SK-N-SH (cell line): ENCODE data around the gene GPATCH11. TPM values are rescaled to one million over a fixed set of nuclear protein-coding genes. Genes with fewer than 3 reads are reported as not detected.

Experiments used
- CTCF ChIA-PET: fragments of 300-600, 350-600 bp; formaldehyde crosslinking; extraction: SDS; loops from one replicate; lab custom pipeline; 2021; lab: Yijun Ruan, JAX
- POLR2A ChIA-PET: fragments of 350-600 bp; sonication (Branson Sonifier 250); formaldehyde crosslinking; extraction: SDS; loops from one replicate; lab custom pipeline; 2020; ENCODE audit warnings: antibody characterized with exemption, inconsistent platforms; lab: Yijun Ruan, JAX
- DNase-seq: peaks from one replicate; pipeline ENCODE4 v3.0.0; 2012
- H2AFZ ChIP-seq: fragments of 200-600 bp; sonication (generic); 2 replicates; pipeline ENCODE4 v1.8.1; 2016; ENCODE audit warnings: antibody characterized with exemption, mild to moderate bottlenecking, low read depth
- H3F3A ChIP-seq: fragments of 200-600 bp; sonication (generic); replicated peaks from 2 replicates; pipeline ENCODE3; 2016; ENCODE audit warnings: antibody characterized with exemption, mild to moderate bottlenecking; ENCODE audit not compliant: insufficient read depth
- H3K27ac ChIP-seq, 2 experiments: fragments of 200-500 bp in 1 of 2; fragments of 200-600 bp in 1 of 2; sonication (Bioruptor generic) in 1 of 2; sonication (generic), shearing (Covaris generic) in 1 of 2; 2 replicates each; pipeline versions ENCODE4 v1.5.1 to v1.6.1; 2014 to 2016; ENCODE audit warnings: low read depth in 2 of 2, inconsistent platforms in 1 of 2, low read length in 1 of 2, mild to moderate bottlenecking in 1 of 2, mixed read lengths in 1 of 2
- H3K27me3 ChIP-seq: fragments of 200-600 bp; sonication (generic), shearing (Covaris generic); 2 replicates; pipeline ENCODE4 v1.6.1; 2016; ENCODE audit warnings: mixed run types; ENCODE audit not compliant: insufficient read depth
- H3K36me3 ChIP-seq, 2 experiments: fragments of 200-500 bp in 1 of 2; fragments of 200-600 bp in 1 of 2; sonication (Bioruptor generic) in 1 of 2; sonication (generic) in 1 of 2; replicated peaks in 1 of 2; 2 replicates each; pipeline versions ENCODE3 to v1.5.1; 2014 to 2016; ENCODE audit warnings: low read length in 1 of 2, mild to moderate bottlenecking in 1 of 2; ENCODE audit not compliant: insufficient read depth in 2 of 2, control insufficient read depth in 1 of 2
- H3K4me1 ChIP-seq, 2 experiments: fragments of 200-500 bp in 1 of 2; fragments of 200-600 bp in 1 of 2; sonication (Bioruptor generic) in 1 of 2; sonication (generic), shearing (Covaris generic) in 1 of 2; 2 replicates each; pipeline versions ENCODE4 v1.5.1 to v1.6.1; 2014 to 2016; ENCODE audit warnings: low read depth in 1 of 2, low read length in 1 of 2, mixed run types in 1 of 2; ENCODE audit not compliant: insufficient read depth in 2 of 2, control insufficient read depth in 1 of 2
- H3K4me2 ChIP-seq: fragments of 200-600 bp; sonication (generic), shearing (Covaris generic); 2 replicates; pipeline ENCODE4 v1.6.1; 2017; ENCODE audit warnings: mixed run types
- H3K4me3 ChIP-seq, 2 experiments: fragments of 200-500 bp in 1 of 2; fragments of 200-600 bp in 1 of 2; sonication (Bioruptor generic) in 1 of 2; sonication (generic), shearing (Covaris generic) in 1 of 2; 2 replicates each; pipeline versions ENCODE4 v1.5.1 to v1.8.1; 2014 to 2016; ENCODE audit warnings: low read depth in 2 of 2, inconsistent platforms in 1 of 2, low read length in 1 of 2, mild to moderate bottlenecking in 1 of 2, mixed read lengths in 1 of 2, moderate library complexity in 1 of 2
- H3K79me2 ChIP-seq: fragments of 200-600 bp; sonication (generic); 2 replicates; pipeline ENCODE4 v1.8.1; 2017; ENCODE audit warnings: mild to moderate bottlenecking; ENCODE audit not compliant: insufficient read depth
- H3K9ac ChIP-seq: fragments of 200-600 bp; sonication (generic); 2 replicates; pipeline ENCODE4 v1.6.1; 2017; ENCODE audit warnings: mixed run types
- H3K9me2 ChIP-seq: fragments of 200-600 bp; sonication (generic); 2 replicates; pipeline ENCODE4 v1.6.1; 2017; ENCODE audit warnings: mixed run types
- H3K9me3 ChIP-seq: fragments of 200-600 bp; sonication (generic); 2 replicates; pipeline ENCODE4 v1.6.1; 2017; ENCODE audit warnings: mixed run types, mild to moderate bottlenecking, moderate library complexity
- H4K20me1 ChIP-seq: fragments of 200-600 bp; sonication (generic); 2 replicates; pipeline ENCODE4 v1.6.1; 2017; ENCODE audit warnings: mild to moderate bottlenecking, mixed run types; ENCODE audit not compliant: insufficient read depth
- CHD2 ChIP-seq: fragments of 150-350 bp; IDR thresholded peaks from 2 replicates; pipeline ENCODE4 v1.6.1; 2018; ENCODE audit warnings: low read length; ENCODE audit not compliant: partially characterized antibody
- ELF1 ChIP-seq: IDR thresholded peaks from 2 replicates; pipeline ENCODE4 v1.4.0; 2012
- EP300 ChIP-seq, 2 experiments: IDR thresholded peaks; 2 replicates each; pipeline versions ENCODE4 v1.4.0 to v1.6.1; 2012; ENCODE audit warnings: borderline replicate concordance in 1 of 2, low read depth in 1 of 2, low read length in 1 of 2
- EZH2phosphoT487 ChIP-seq: fragments of 200-600 bp; sonication (generic); IDR thresholded peaks from 2 replicates; pipeline ENCODE4 v1.6.1; 2017; ENCODE audit warnings: low read depth, mixed run types, mild to moderate bottlenecking, antibody characterized with exemption, moderate library complexity, borderline replicate concordance
- FOXJ3 ChIP-seq: sonication (generic); formaldehyde crosslinking; IDR thresholded peaks from 2 replicates; pipeline ENCODE4 v1.5.1; 2020; ENCODE audit warnings: mild to moderate bottlenecking, missing genetic modification reagents
- FOXM1 ChIP-seq: IDR thresholded peaks from 2 replicates; pipeline ENCODE4 v1.4.0; 2012; ENCODE audit warnings: low read depth, mild to moderate bottlenecking
- GABPA ChIP-seq: IDR thresholded peaks from 2 replicates; pipeline ENCODE4 v1.4.0; 2012; ENCODE audit warnings: low read depth, mild to moderate bottlenecking
- GATA2 ChIP-seq: sonication (generic); formaldehyde crosslinking; IDR thresholded peaks from 2 replicates; pipeline ENCODE4 v1.5.0; 2020; ENCODE audit warnings: mild to moderate bottlenecking, missing genetic modification reagents
- IRF3 ChIP-seq: fragments of 150-350 bp; IDR thresholded peaks from 2 replicates; pipeline ENCODE4 v1.6.1; 2016; ENCODE audit warnings: mild to moderate bottlenecking, low read depth, low read length
- JUND ChIP-seq: IDR thresholded peaks from 2 replicates; pipeline ENCODE4 v1.4.0; 2012
- MAX ChIP-seq: IDR thresholded peaks from 2 replicates; pipeline ENCODE4 v1.4.0; 2012; ENCODE audit warnings: low read depth
- MEF2A ChIP-seq: IDR thresholded peaks from 2 replicates; pipeline ENCODE4 v1.4.0; 2012; ENCODE audit warnings: low read depth, borderline replicate concordance
- MXI1 ChIP-seq: IDR thresholded peaks from 2 replicates; pipeline ENCODE4 v1.6.1; 2012; ENCODE audit warnings: mild to moderate bottlenecking, low read depth, low read length, improper control_type of control experiment
- NRF1 ChIP-seq: IDR thresholded peaks from 2 replicates; pipeline ENCODE4 v1.6.1; 2012; ENCODE audit warnings: low read depth, mild to moderate bottlenecking, low read length
- POLR2AphosphoS5 ChIP-seq: IDR thresholded peaks from 2 replicates; pipeline ENCODE4 v1.6.1; 2012; ENCODE audit warnings: low read depth, low read length
- RAD21 ChIP-seq: IDR thresholded peaks from 2 replicates; pipeline ENCODE4 v1.6.1; 2012; ENCODE audit warnings: mild to moderate bottlenecking, low read length
- SIN3A ChIP-seq: IDR thresholded peaks from 2 replicates; pipeline ENCODE4 v1.6.1; 2012; ENCODE audit warnings: low read depth, mild to moderate bottlenecking, low read length, moderate library complexity, borderline replicate concordance
- SMC3 ChIP-seq: IDR thresholded peaks from 2 replicates; pipeline ENCODE4 v1.6.1; 2012; ENCODE audit warnings: low read depth, low read length, improper control_type of control experiment
- TCF12 ChIP-seq: IDR thresholded peaks from 2 replicates; pipeline ENCODE4 v1.4.0; 2012
- TEAD4 ChIP-seq: IDR thresholded peaks from 2 replicates; pipeline ENCODE4 v1.4.0; 2012; ENCODE audit warnings: mild to moderate bottlenecking, borderline replicate concordance; ENCODE audit not compliant: insufficient read depth
- USF2 ChIP-seq: fragments of 150-350 bp; IDR thresholded peaks from 2 replicates; pipeline ENCODE4 v1.6.1; 2017; ENCODE audit warnings: antibody characterized with exemption, low read length, low read depth, borderline replicate concordance
- YY1 ChIP-seq: IDR thresholded peaks from 2 replicates; pipeline ENCODE4 v1.4.0; 2012; ENCODE audit warnings: low read depth, mild to moderate bottlenecking
- ZBTB33 ChIP-seq: IDR thresholded peaks from 2 replicates; pipeline ENCODE4 v1.4.0; 2012; ENCODE audit warnings: low read depth, borderline replicate concordance
- WGBS: methylation state at CpG from one replicate; pipeline ENCODE4 v1.1.6; 2017; ENCODE audit warnings: low lambda C conversion rate; 5-methylcytosine and 5-hydroxymethylcytosine counted together
- polyA plus RNA-seq, 3 experiments: library from polyadenylated mRNA; depleted of rRNA; stranded (reverse); fragments of >200 nt; gene quantifications; 2 replicates each; pipeline ENCODE4 v1.2.3, GENCODE V29; 2012

GPATCH11 gene
- polyA plus RNA-seq, 1 of the 3 experiments (the other 2 are of a cell fraction) = 2.9 TPM

- no peak for TF ChIP-seq IRF3
- no peak for TF ChIP-seq CHD2
- TF ChIP-seq SIN3A = no peak
- TF ChIP-seq YY1 = no peak
- TF ChIP-seq TEAD4 = no peak
- no peak for TF ChIP-seq GABPA
- no peak for TF ChIP-seq USF2
- TF ChIP-seq MEF2A = no peak
- TF ChIP-seq, all 33 proteins: peak for 0
Observed at GRCh38 chr2:37060446-37060845, 23.9 kb upstream of the GPATCH11 start (continued).

- TF ChIP-seq FOXM1 = no peak
- TF ChIP-seq MXI1 = no peak
- TF ChIP-seq EP300 (IDR thresholded peaks at IDR 0.05; ENCODE audit: borderline replicate concordance in 1 of 2, low read depth in 1 of 2, low read length in 1 of 2) = no peak
- TF ChIP-seq TCF12 = no peak
- no peak for TF ChIP-seq ELF1
- no peak for TF ChIP-seq GATA2 (CRISPR knock-in tag)
- no peak for TF ChIP-seq FOXJ3
- TF ChIP-seq SMC3 = no peak
- TF ChIP-seq, all 33 proteins: peak for 0
- CTCF ChIA-PET = no interaction called here
Observed at GRCh38 chr2:37061013-37061711, 23.2 kb upstream of the GPATCH11 start.

GRCh38 chr2:37061776-37062175 lies 22.5 kb upstream of the GPATCH11 start:
- CTCF ChIA-PET = interaction anchor here (1.1 to 1.5 kb wide), 3 partner anchors 8 to 40 kb away, joined by 3 to 4 read pairs (median 3); no protein-coding TSS in a partner anchor
- 95% methylated on average over 5 of the region's 5 CpGs for WGBS
- H3K36me3 ChIP-seq = peaks cover 70 to 74% of the 10 kb centered on the region in 2 experiments
- TF ChIP-seq MAX (no peak), POLR2AphosphoS5 (no peak), RAD21 (no peak), FOXJ3 (no peak), SMC3 (no peak), EZH2phosphoT487 (no peak), EP300 (IDR thresholded peaks at IDR 0.05; ENCODE audit: borderline replicate concordance in 1 of 2, low read depth in 1 of 2, low read length in 1 of 2) (no peak), MEF2A (no peak), TCF12 (no peak), ZBTB33 (no peak), JUND (no peak), NRF1 (no peak), ELF1 (no peak)

More at GRCh38 chr2:37061013-37061711, 23.2 kb upstream of the GPATCH11 start:
- no peaks in the 10 kb centered on the region for H3K9me3 ChIP-seq
- no peak overlapping the region for H3K4me2 ChIP-seq
- no peak overlapping the region for H3K27ac ChIP-seq
- H3K9ac ChIP-seq = no peak overlapping the region
- H3K36me3 ChIP-seq = peaks cover 70 to 76% of the 10 kb centered on the region in 2 experiments
- no peaks in the 10 kb centered on the region for H3K79me2 ChIP-seq
- H3K9me2 ChIP-seq = no peaks in the 10 kb centered on the region
- no peaks in the 10 kb centered on the region for H4K20me1 ChIP-seq
- DNase-seq = no peak
- no peak overlapping the region for H2AFZ ChIP-seq
- H3K4me1 ChIP-seq = no peaks in the 10 kb centered on the region
- no peaks in the 10 kb centered on the region for H3F3A ChIP-seq
- POLR2A ChIA-PET = no interaction called here
- H3K27me3 ChIP-seq = no peaks in the 10 kb centered on the region
- H3K4me3 ChIP-seq = no peak overlapping the region

More at GRCh38 chr2:37061776-37062175, 22.5 kb upstream of the GPATCH11 start:
- no peak overlapping the region for H3K9ac ChIP-seq
- H3K4me3 ChIP-seq = no peak overlapping the region
- H3F3A ChIP-seq = no peaks in the 10 kb centered on the region
- H3K9me3 ChIP-seq = no peaks in the 10 kb centered on the region
- no peak overlapping the region for H3K27ac ChIP-seq
- POLR2A ChIA-PET = no interaction called here
- H4K20me1 ChIP-seq = no peaks in the 10 kb centered on the region
- H3K27me3 ChIP-seq = no peaks in the 10 kb centered on the region
- H3K79me2 ChIP-seq = no peaks in the 10 kb centered on the region
- no peaks in the 10 kb centered on the region for H3K4me1 ChIP-seq
- H2AFZ ChIP-seq = no peak overlapping the region
- no peak for DNase-seq
- no peaks in the 10 kb centered on the region for H3K9me2 ChIP-seq
- no peak overlapping the region for H3K4me2 ChIP-seq
